H9 (cell line): ENCODE results near the gene GTPBP4. TPM values are rescaled to one million over a fixed set of nuclear protein-coding genes. Genes with fewer than 3 reads are reported as not detected.

Experiments used
- DNase-seq: peaks from one replicate; pipeline ENCODE4 v3.0.0-alpha.2; 2017
- H2AFZ ChIP-seq: one replicate; pipeline ENCODE4 v1.6.1; 2013; ENCODE audit warnings: mild to moderate bottlenecking, low read length, control low read depth, moderate library complexity
- H2AK5ac ChIP-seq: 2 replicates; pipeline ENCODE4 v1.6.1; 2013; ENCODE audit warnings: low read length, control low read depth, mixed read lengths; ENCODE audit not compliant: insufficient read length
- H2BK120ac ChIP-seq: one replicate; pipeline ENCODE4 v1.6.1; 2013; ENCODE audit warnings: low read depth, mild to moderate bottlenecking, low read length, control low read depth, inconsistent platforms; ENCODE audit not compliant: poor library complexity, severe bottlenecking
- H2BK12ac ChIP-seq: 2 replicates; pipeline ENCODE4 v1.6.1; 2013; ENCODE audit warnings: low read length, control low read depth, mixed read lengths, low read depth; ENCODE audit not compliant: insufficient read length
- H2BK15ac ChIP-seq: 2 replicates; pipeline ENCODE4 v1.6.1; 2013; ENCODE audit warnings: low read depth, low read length, control low read depth
- H2BK20ac ChIP-seq: one replicate; pipeline ENCODE4 v1.6.1; 2013; ENCODE audit warnings: low read depth, mild to moderate bottlenecking, low read length, control low read depth, inconsistent platforms; ENCODE audit not compliant: poor library complexity, severe bottlenecking
- H2BK5ac ChIP-seq: 2 replicates; pipeline ENCODE4 v1.6.1; 2013; ENCODE audit warnings: low read length, control low read depth, mixed read lengths; ENCODE audit not compliant: insufficient read length
- H3K14ac ChIP-seq: 2 replicates; pipeline ENCODE4 v1.6.1; 2013; ENCODE audit warnings: low read length, control low read depth; ENCODE audit not compliant: insufficient read depth
- H3K18ac ChIP-seq: 2 replicates; pipeline ENCODE4 v1.6.1; 2013; ENCODE audit warnings: low read depth, mild to moderate bottlenecking, mixed read lengths, low read length, control low read depth; ENCODE audit not compliant: insufficient read length
- H3K23ac ChIP-seq: 2 replicates; pipeline ENCODE4 v1.6.1; 2013; ENCODE audit warnings: low read length, control low read depth, mixed read lengths, low read depth; ENCODE audit not compliant: insufficient read length
- H3K23me2 ChIP-seq: 2 replicates; pipeline ENCODE4 v1.6.1; 2013; ENCODE audit warnings: low read depth, mild to moderate bottlenecking, mixed read lengths, low read length, control low read depth; ENCODE audit not compliant: insufficient read length, poor library complexity, severe bottlenecking
- H3K27ac ChIP-seq: 2 replicates; pipeline ENCODE4 v1.5.1; 2013; ENCODE audit warnings: low read length, control low read depth, mixed read lengths, low read depth; ENCODE audit not compliant: insufficient read length
- H3K27me3 ChIP-seq: 2 replicates; pipeline ENCODE4 v1.6.1; 2013; ENCODE audit warnings: low read length, control low read depth, inconsistent platforms; ENCODE audit not compliant: insufficient read depth
- H3K4ac ChIP-seq: 2 replicates; pipeline ENCODE4 v1.6.1; 2013; ENCODE audit warnings: low read depth, mild to moderate bottlenecking, control low read depth, inconsistent platforms, low read length, moderate library complexity
- H3K4me1 ChIP-seq: 2 replicates; pipeline ENCODE4 v1.6.1; 2013; ENCODE audit warnings: low read length, control low read depth, inconsistent platforms; ENCODE audit not compliant: insufficient read depth
- H3K4me2 ChIP-seq: 2 replicates; pipeline ENCODE4 v1.6.1; 2013; ENCODE audit warnings: low read length, control low read depth, mixed read lengths; ENCODE audit not compliant: insufficient read length, insufficient read depth
- H3K56ac ChIP-seq: 2 replicates; pipeline ENCODE4 v1.6.1; 2013; ENCODE audit warnings: low read depth, mild to moderate bottlenecking, mixed read lengths, low read length, control low read depth; ENCODE audit not compliant: insufficient read length
- H3K79me1 ChIP-seq: 2 replicates; pipeline ENCODE4 v1.6.1; 2013; ENCODE audit warnings: low read depth, mild to moderate bottlenecking, moderate library complexity, low read length, control low read depth, inconsistent platforms; ENCODE audit not compliant: insufficient read depth, poor library complexity, severe bottlenecking
- H3K79me2 ChIP-seq: 2 replicates; pipeline ENCODE4 v1.6.1; 2013; ENCODE audit warnings: low read length, control low read depth, inconsistent platforms; ENCODE audit not compliant: insufficient read depth
- H3K9ac ChIP-seq: 2 replicates; pipeline ENCODE4 v1.6.1; 2013; ENCODE audit warnings: low read length, control low read depth, mixed read lengths; ENCODE audit not compliant: insufficient read length; ENCODE audit errors: extremely low read depth
- H3K9me3 ChIP-seq: one replicate; pipeline ENCODE4 v1.6.1; 2013; ENCODE audit warnings: low read depth, low read length, inconsistent platforms; ENCODE audit not compliant: control insufficient read depth
- H3T11ph ChIP-seq: one replicate; pipeline ENCODE4 v1.6.1; 2013; ENCODE audit warnings: mild to moderate bottlenecking, low read length, control low read depth, inconsistent platforms
- H4K20me1 ChIP-seq: one replicate; pipeline ENCODE4 v1.6.1; 2013; ENCODE audit not compliant: control insufficient read depth, insufficient read length, insufficient read depth
- H4K5ac ChIP-seq: 2 replicates; pipeline ENCODE4 v1.6.1; 2013; ENCODE audit warnings: low read depth, mild to moderate bottlenecking, mixed read lengths, low read length, control low read depth; ENCODE audit not compliant: insufficient read length
- H4K8ac ChIP-seq: replicated peaks from 2 replicates; pipeline ENCODE4 v1.6.1; 2013; ENCODE audit warnings: low read length, control low read depth, mixed read lengths, low read depth; ENCODE audit not compliant: insufficient read length
- H4K91ac ChIP-seq: 2 replicates; pipeline ENCODE4 v1.6.1; 2013; ENCODE audit warnings: low read depth, mild to moderate bottlenecking, moderate library complexity, mixed read lengths, low read length, control low read depth; ENCODE audit not compliant: insufficient read length
- H3K27ac Mint-ChIP-seq, 3 experiments: 2 replicates in 2 of 3; 3 replicates in 1 of 3; pipeline ENCODE4 v1.8.0; 2020 to 2021; ENCODE audit warnings: mixed read lengths in 3 of 3, mild to moderate bottlenecking in 1 of 3, moderate library complexity in 1 of 3
- H3K27me3 Mint-ChIP-seq: 2 replicates; pipeline ENCODE4 v1.8.0; 2021; ENCODE audit warnings: low read depth, mild to moderate bottlenecking, moderate library complexity, mixed read lengths
- H3K36me3 Mint-ChIP-seq, 3 experiments: 2 replicates in 2 of 3; 3 replicates in 1 of 3; pipeline ENCODE4 v1.8.0; 2020 to 2021; ENCODE audit warnings: low read depth in 3 of 3, mixed read lengths in 3 of 3; ENCODE audit not compliant: insufficient read depth in 1 of 3
- H3K4me1 Mint-ChIP-seq, 2 experiments: 2 replicates each; pipeline ENCODE4 v1.8.0; 2020; ENCODE audit warnings: mixed read lengths in 2 of 2
- H3K4me3 Mint-ChIP-seq, 2 experiments: 2 replicates in 1 of 2; 3 replicates in 1 of 2; pipeline ENCODE4 v1.8.0; 2020 to 2021; ENCODE audit warnings: mild to moderate bottlenecking in 2 of 2, mixed read lengths in 2 of 2, moderate library complexity in 1 of 2
- H3K9me3 Mint-ChIP-seq, 2 experiments: 2 replicates in 1 of 2; 3 replicates in 1 of 2; pipeline ENCODE4 v1.8.0; 2020; ENCODE audit warnings: mild to moderate bottlenecking in 2 of 2, mixed read lengths in 2 of 2, moderate library complexity in 1 of 2
- CTCF ChIP-seq: fragments of 200-600 bp; sonication (generic); conservative IDR thresholded peaks from 3 replicates; pipeline ENCODE4 v1.8.0; 2021; ENCODE audit warnings: antibody characterized with exemption, mild to moderate bottlenecking
- WGBS: extraction: QIAGEN DNeasy Blood & Tissue Kit; methylation state at CpG from one replicate; pipeline ENCODE4 v1.1.7; 2013; ENCODE audit warnings: missing lambda C conversion rate, low lambda C conversion rate, mixed read lengths; ENCODE audit not compliant: insufficient read length; ENCODE audit errors: extremely low coverage; 5-methylcytosine and 5-hydroxymethylcytosine counted together
- total RNA-seq: library from RNA; stranded (reverse); gene quantifications from 2 replicates; pipeline ENCODE4 v1.2.1, GENCODE V29; 2021

GTPBP4 gene
- total RNA-seq, 1 experiment from 2014 or later: 134 TPM

GRCh38 chr10:1047937-1048336 is 59.7 kb downstream of the GTPBP4 start:
- Histone ChIP-seq H2BK5ac (no peak overlapping the region), H4K5ac (peak overlapping the region; percentile 4), H3K4ac (no peak overlapping the region), H3K27me3 (no peaks in the 10 kb centered on the region), H2BK15ac (no peak overlapping the region), H2BK12ac (no peak overlapping the region), H3K23ac (no peak overlapping the region), H3K14ac (no peak overlapping the region), H3K23me2 (peaks cover 5% of the 10 kb centered on the region), H3K79me2 (peaks cover 33% of the 10 kb centered on the region), H4K91ac (no peak overlapping the region), H3K9me3 (no peaks in the 10 kb centered on the region), H3K4me2 (peak overlapping the region; percentile 46), H2AFZ (no peak overlapping the region), H2BK120ac (no peak overlapping the region), H3K18ac (no peak overlapping the region), H3K4me1 (peaks cover 3% of the 10 kb centered on the region; the same call in 1 of the 2 replicates), H4K20me1 (no peaks in the 10 kb centered on the region), H3T11ph (no peak overlapping the region), H3K27ac (no peak overlapping the region), H3K56ac (no peak overlapping the region), H4K8ac (no peak overlapping the region), H2AK5ac (no peak overlapping the region), H2BK20ac (no peak overlapping the region), H3K9ac (peak overlapping the region; percentile 73), H3K79me1 (no peaks in the 10 kb centered on the region)
- DNase-seq: no peak
- Mint-ChIP-seq H3K27me3 (no peaks in the 10 kb centered on the region), H3K36me3 (peaks cover 24 to 52% (median 48%) of the 10 kb centered on the region in 3 experiments), H3K4me1 (peaks cover 34 to 37% of the 10 kb centered on the region in 2 experiments), H3K27ac (peak overlapping the region; percentile 94 to 100 (median 98)), H3K4me3 (peak overlapping the region; percentile 93 to 96), H3K9me3 (no peaks in the 10 kb centered on the region; a peak in 2 of 5 replicates)
- WGBS: no CpG with 5 or more reads among the region's 15 CpGs
- TF ChIP-seq CTCF: no peak
